Body of pancreas (tissue), 4 donors: Measurements from ENCODE around the gene KIAA0232. TPM values are rescaled to one million over a fixed set of nuclear protein-coding genes. Genes with fewer than 3 reads are reported as not detected.

Experiments
- ATAC-seq: fragments of 150-250 bp; one replicate; pipeline ENCODE4 v1.9.1; 2016
- DNase-seq, 4 donors: peaks; one replicate each; pipeline ENCODE4 v3.0.0-alpha.2; 2019
- H3K27ac ChIP-seq, 4 donors: fragments of 200-600 bp; sonication (generic); 1 replicate in 3 of 4; 2 replicates in 1 of 4; pipeline versions ENCODE4 v1.5.1 to v1.6.1; 2016 to 2019; ENCODE audit warnings: mild to moderate bottlenecking in 1 of 4, mixed read lengths in 1 of 4, moderate library complexity in 1 of 4
- H3K27me3 ChIP-seq, 2 donors: fragments of 200-600 bp; sonication (generic); one replicate each; pipeline ENCODE4 v1.6.0; 2016; ENCODE audit warnings: mild to moderate bottlenecking in 1 of 2
- H3K36me3 ChIP-seq, 2 donors: fragments of 200-600 bp; sonication (generic); replicated peaks in 1 of 2; 2 replicates each; pipeline ENCODE4 v1.5.1; 2016; ENCODE audit warnings: low read depth in 2 of 2; ENCODE audit not compliant: insufficient read depth in 1 of 2
- H3K4me1 ChIP-seq: fragments of 200-600 bp; sonication (generic); one replicate; pipeline ENCODE4 v1.6.0; 2016
- H3K4me3 ChIP-seq, 2 donors: fragments of 200-600 bp; sonication (generic); 1 replicate in 1 of 2; 2 replicates in 1 of 2; pipeline ENCODE4 v1.5.1; 2016 to 2019
- H3K9me3 ChIP-seq, 3 donors: fragments of 200-600 bp; sonication (generic); 1 replicate in 2 of 3; 2 replicates in 1 of 3; pipeline ENCODE4 v1.5.1; 2016
- POLR2A ChIP-seq, 3 donors: fragments of 450-650 bp; IDR thresholded peaks; one replicate each; pipeline ENCODE4 v1.6.1; 2016; ENCODE audit warnings: antibody characterized with exemption in 3 of 3, mild to moderate bottlenecking in 2 of 3
- WGBS, 2 donors: methylation state at CpG; one replicate each; pipeline ENCODE4 v1.1.5; 2017; 5-methylcytosine and 5-hydroxymethylcytosine counted together
- intact Hi-C: fragments of 100-400 bp; cut with DNase I; formaldehyde crosslinking; loops from one replicate; pipeline ENCODE4 v1.15.1; 2023
- total RNA-seq, 2 donors: library from RNA; depleted of rRNA; stranded (reverse); fragments of >200 nt; gene quantifications; one replicate each; pipeline ENCODE4 v1.1.0, GENCODE V29; 2016
- TF ChIP-seq, protein P1 (sequence below), 7 experiments: fragments of 450-650 bp in 4 of 7; fragments of 200-600 bp in 3 of 7; sonication (generic) in 3 of 7; IDR thresholded peaks; one replicate each; pipeline ENCODE4 v1.5.1; 2016 to 2019; ENCODE audit warnings: antibody characterized with exemption in 7 of 7

The KIAA0232 gene
- total RNA-seq, 2 donors from 2014 or later = 9.6 to 15.0 TPM

DNA sequence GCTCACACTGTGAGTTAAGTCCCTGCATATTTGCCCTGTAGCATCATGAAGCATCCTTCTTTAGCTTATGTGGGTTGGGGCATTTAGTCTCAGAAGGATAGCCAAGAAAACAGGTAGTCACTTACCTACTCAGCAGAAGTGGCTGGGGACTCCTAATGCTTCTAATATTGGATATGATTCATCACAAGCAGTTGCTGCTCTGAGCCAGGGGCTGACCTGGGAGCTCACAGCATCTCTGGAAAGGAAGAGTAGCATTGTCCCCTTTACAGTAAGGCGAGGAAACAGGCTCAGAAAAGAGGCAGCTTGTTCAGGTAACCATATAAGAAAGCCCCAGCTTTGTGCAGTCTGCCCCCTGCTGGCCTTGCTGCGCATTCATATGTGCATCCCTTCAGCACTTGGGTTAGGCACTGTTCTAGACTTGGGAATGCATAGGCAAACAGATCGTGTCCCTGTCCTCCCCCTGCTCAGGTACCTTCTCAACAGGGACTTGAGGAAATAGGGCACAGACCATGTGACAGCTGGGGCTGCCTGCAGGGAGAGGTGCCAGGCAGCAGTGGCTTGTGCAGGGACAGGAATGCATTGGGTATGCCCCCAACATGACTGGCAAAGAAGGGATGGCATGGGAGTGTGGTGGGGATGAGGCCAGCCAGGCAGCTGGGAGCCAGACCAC, 91.4 kb downstream of the KIAA0232 start:
- H3K27me3 ChIP-seq = no peaks in the 10 kb centered on the region
- TF ChIP-seq, protein P1, sequence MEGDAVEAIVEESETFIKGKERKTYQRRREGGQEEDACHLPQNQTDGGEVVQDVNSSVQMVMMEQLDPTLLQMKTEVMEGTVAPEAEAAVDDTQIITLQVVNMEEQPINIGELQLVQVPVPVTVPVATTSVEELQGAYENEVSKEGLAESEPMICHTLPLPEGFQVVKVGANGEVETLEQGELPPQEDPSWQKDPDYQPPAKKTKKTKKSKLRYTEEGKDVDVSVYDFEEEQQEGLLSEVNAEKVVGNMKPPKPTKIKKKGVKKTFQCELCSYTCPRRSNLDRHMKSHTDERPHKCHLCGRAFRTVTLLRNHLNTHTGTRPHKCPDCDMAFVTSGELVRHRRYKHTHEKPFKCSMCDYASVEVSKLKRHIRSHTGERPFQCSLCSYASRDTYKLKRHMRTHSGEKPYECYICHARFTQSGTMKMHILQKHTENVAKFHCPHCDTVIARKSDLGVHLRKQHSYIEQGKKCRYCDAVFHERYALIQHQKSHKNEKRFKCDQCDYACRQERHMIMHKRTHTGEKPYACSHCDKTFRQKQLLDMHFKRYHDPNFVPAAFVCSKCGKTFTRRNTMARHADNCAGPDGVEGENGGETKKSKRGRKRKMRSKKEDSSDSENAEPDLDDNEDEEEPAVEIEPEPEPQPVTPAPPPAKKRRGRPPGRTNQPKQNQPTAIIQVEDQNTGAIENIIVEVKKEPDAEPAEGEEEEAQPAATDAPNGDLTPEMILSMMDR (IDR thresholded peaks at IDR 0.05) = peak; percentile 70 to 82 (median 78)
- no peak for TF ChIP-seq POLR2A (IDR thresholded peaks at IDR 0.05)
- H3K9me3 ChIP-seq = no peaks in the 10 kb centered on the region
- no peak overlapping the region for H3K4me3 ChIP-seq
- H3K27ac ChIP-seq = no peak overlapping the region
- WGBS, 2 donors = 34% methylated on average over 3 of the region's 3 CpGs; no CpG with 5 or more reads in 1 of the 2 donors
- peak; percentile 85 for ATAC-seq
- intact Hi-C loops = loop anchor here (5.0 kb wide), 1 partner anchor 147 kb away; no protein-coding TSS in a partner anchor
- DNase-seq = peak; percentile 72 to 81 (median 76)
- H3K36me3 ChIP-seq = peaks cover 0 to 11% of the 10 kb centered on the region in 2 donors
- H3K4me1 ChIP-seq = no peaks in the 10 kb centered on the region

DNA sequence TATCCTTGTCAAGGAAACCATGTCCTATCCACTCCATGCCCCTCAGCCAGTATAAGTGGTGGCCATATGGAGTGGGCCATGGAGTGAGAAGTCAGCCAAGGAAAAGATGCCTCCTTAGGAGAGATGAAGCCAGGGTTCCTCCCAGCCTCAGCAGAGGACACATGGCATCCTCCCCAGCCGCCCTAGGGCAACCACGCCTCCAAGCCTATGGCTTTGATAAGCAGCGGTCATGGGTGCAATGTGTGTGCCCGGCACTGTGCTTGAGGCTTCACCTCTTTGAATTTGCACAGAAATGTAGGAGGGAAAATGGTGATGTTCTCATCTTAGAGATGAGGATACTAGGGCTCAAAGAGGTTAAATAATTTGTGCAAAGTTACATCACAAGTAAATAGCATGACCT, 92.5 kb downstream of the KIAA0232 start:
- H3K4me1 ChIP-seq = no peaks in the 10 kb centered on the region
- ATAC-seq = no peak
- WGBS, 2 donors = 98 to 100% methylated on average over 2 to 4 of the region's 4 CpGs
- H3K9me3 ChIP-seq = no peaks in the 10 kb centered on the region
- H3K27ac ChIP-seq = no peak overlapping the region
- no peak overlapping the region for H3K4me3 ChIP-seq
- no peak for DNase-seq
- intact Hi-C loops = loop anchor here (5.0 kb wide), 1 partner anchor 148 kb away; no protein-coding TSS in a partner anchor
- peaks cover 0 to 13% of the 10 kb centered on the region in 2 donors for H3K36me3 ChIP-seq
- H3K27me3 ChIP-seq = no peaks in the 10 kb centered on the region
- no peak for TF ChIP-seq POLR2A (IDR thresholded peaks at IDR 0.05)

DNA sequence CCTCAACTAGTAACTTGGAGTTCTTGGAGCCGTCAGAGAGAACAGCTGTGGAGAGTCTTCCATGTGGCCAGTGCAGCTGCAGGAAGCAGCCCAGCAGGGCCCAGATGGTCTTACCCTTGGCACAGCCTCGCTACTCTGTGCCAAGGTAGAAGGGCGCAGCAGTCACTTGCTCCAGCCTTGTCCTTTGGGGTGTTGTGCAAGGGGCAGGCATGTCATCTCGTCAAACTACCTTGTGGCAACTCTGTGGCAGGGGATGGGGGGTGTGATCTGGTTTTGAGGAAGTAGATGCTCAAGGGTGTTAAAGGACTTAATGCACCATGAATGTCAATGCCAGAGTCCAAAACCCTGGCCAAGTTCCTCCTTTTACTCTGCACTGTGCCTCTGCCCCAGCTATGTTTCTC, 92.9 kb downstream of the KIAA0232 start:
- 71 to 89% methylated on average over 2 to 4 of the region's 4 CpGs for WGBS, 2 donors
- Histone ChIP-seq H3K27me3 (no peaks in the 10 kb centered on the region), H3K27ac (no peak overlapping the region), H3K36me3 (peaks cover 0 to 13% of the 10 kb centered on the region in 2 donors), H3K4me1 (no peaks in the 10 kb centered on the region), H3K9me3 (no peaks in the 10 kb centered on the region), H3K4me3 (no peak overlapping the region)
- no peak for TF ChIP-seq POLR2A (IDR thresholded peaks at IDR 0.05)
- TF ChIP-seq, protein P1 (IDR thresholded peaks at IDR 0.05) = no peak
- ATAC-seq (no peak), DNase-seq (peak in 1 of 4 donors; percentile 73)
- intact Hi-C loops = no loop called here

DNA sequence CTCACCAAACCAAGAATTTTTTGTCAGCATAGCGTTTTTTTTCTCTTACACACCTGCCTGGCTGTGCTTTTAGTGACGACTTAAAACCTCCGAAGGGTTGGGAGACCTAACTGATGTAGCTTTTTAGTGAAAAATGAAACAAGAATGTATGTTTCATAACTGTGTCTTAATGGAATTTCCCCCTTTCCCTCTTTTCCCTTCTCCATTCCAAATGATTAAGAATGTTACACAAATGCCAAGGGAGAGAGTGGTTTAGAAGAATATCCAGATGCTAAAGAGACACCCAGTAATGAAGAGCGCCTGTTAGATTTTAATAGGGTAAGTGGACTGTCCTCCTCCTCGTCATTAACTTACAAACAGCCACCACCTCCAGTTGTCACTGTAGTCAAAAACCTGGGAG, 93.9 kb downstream of the KIAA0232 start:
- no peak for DNase-seq
- no peak for TF ChIP-seq POLR2A (IDR thresholded peaks at IDR 0.05)
- TF ChIP-seq, protein P1 (IDR thresholded peaks at IDR 0.05) = no peak
- ATAC-seq = no peak
- 87 to 88% methylated on average over 5 of the region's 5 CpGs for WGBS, 2 donors
- H3K4me3 ChIP-seq = no peak overlapping the region
- H3K9me3 ChIP-seq = no peaks in the 10 kb centered on the region
- no peaks in the 10 kb centered on the region for H3K4me1 ChIP-seq
- H3K36me3 ChIP-seq = peaks cover 0 to 13% of the 10 kb centered on the region in 2 donors
- no peak overlapping the region for H3K27ac ChIP-seq
- H3K27me3 ChIP-seq = no peaks in the 10 kb centered on the region
- intact Hi-C loops = no loop called here

DNA sequence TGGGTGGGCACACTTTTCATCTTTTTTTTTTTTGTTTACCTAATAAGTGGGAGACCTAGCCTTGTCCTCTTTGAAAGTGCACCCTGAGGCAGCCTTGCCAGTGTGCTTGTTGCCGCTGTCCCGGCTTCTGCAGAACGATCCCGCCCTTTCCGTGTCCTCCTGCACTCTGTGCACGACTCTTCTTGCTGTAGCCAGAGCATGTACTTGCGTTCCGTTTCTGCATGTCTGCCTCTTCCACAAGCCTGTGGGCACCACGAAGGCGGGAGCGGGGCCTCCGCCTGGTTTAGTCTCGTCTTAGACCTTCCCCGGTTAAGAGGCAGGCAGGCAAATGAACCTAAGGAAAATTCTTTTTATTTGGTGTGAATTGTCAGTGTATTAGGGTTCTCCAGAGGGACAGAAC, 94.5 kb downstream of the KIAA0232 start:
- Histone ChIP-seq H3K9me3 (no peaks in the 10 kb centered on the region), H3K4me1 (no peaks in the 10 kb centered on the region), H3K4me3 (no peak overlapping the region), H3K27ac (no peak overlapping the region), H3K36me3 (peaks cover 0 to 11% of the 10 kb centered on the region in 2 donors), H3K27me3 (no peaks in the 10 kb centered on the region)
- WGBS, 2 donors = 91 to 97% methylated on average over 14 of the region's 14 CpGs
- TF ChIP-seq POLR2A (IDR thresholded peaks at IDR 0.05) = no peak
- TF ChIP-seq, protein P1 (IDR thresholded peaks at IDR 0.05) = no peak
- intact Hi-C loops = no loop called here
- DNase-seq (no peak), ATAC-seq (no peak)
